Measurements from ENCODE around the gene NPW.

DNA sequence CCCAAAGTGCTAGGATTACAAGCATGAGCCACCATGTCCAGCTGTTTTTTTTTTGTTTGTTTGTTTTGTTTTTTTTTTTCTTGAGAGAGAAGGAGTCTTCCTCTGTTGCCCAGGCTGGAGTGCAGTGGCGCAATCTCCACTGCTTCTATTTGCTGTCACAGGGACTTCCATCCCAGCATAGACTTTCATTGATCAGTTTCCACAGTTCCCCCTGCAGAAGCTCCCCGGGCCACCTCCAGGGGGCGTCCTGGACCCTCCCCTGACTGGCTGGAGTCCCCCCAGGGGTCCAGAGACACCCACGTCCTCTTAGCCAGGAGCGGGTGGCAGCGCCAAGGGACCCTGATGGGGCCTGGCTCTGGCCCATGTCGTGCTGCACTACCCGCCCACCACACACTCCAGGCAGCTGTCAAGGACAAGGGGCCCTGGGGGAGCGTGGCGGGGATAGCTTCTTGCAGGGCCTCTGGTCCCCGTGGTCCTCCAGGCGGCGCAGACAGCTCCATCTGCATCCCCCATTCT is 3.1 kb upstream of the NPW start:
- TF ChIP-seq EZH2 (IDR thresholded peaks at IDR 0.05) (no peak), POLR2AphosphoS5 (IDR thresholded peaks at IDR 0.05; ENCODE audit: borderline replicate concordance, low read depth, low read length) (no peak), FOXP2 (optimal IDR thresholded peaks at IDR 0.05; ENCODE audit: control extremely low read depth, extremely low read length, insufficient read depth) (no peak)
